Measurements from ENCODE around the gene CRX.

DNA sequence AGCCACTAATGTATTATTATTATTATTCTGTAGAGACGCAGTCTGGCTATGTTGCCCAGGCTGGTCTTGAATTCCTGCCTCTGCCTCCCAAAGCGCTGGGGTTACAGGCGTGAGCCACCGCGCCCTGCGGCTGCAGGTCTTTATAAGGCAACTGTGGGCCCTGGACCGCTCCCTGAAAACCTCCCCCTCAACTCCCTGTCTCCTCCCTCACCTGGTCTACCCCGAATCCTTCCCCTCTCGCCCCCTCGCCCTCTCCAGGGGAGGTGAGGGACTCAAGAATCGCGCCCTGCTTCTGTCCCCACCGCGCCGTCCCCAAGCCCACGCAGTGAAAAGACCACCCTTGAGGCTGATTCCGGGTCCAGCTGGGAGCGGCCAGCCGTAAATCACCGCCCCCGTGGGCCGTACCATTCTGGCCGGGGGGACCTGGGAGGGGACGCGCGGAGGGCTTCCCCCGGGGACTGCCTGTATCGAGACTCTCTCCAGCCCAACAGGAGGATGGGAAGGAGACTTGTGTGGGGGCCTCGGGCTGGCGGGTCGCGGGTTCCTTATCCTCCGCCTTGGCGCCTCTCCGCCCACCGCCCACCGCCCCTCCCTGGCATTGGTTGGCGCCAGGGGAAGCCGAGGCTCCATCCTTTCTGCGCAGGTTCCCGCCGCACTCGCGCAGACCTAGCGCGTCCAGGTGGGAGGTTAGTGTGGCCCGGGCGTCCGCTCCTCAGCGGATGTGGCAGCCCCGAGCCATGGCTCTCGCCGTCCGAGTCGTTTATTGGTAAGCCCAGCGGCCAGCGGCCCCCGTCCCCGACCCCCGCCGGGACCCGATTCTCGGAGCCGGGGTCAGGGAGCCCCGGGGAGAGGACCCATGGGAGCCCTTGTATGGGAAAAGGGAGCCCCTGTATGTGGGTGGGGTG is 43.4 kb upstream of the CRX start, which contains the start of gene SELENOW:
- TF ChIP-seq, protein P1, sequence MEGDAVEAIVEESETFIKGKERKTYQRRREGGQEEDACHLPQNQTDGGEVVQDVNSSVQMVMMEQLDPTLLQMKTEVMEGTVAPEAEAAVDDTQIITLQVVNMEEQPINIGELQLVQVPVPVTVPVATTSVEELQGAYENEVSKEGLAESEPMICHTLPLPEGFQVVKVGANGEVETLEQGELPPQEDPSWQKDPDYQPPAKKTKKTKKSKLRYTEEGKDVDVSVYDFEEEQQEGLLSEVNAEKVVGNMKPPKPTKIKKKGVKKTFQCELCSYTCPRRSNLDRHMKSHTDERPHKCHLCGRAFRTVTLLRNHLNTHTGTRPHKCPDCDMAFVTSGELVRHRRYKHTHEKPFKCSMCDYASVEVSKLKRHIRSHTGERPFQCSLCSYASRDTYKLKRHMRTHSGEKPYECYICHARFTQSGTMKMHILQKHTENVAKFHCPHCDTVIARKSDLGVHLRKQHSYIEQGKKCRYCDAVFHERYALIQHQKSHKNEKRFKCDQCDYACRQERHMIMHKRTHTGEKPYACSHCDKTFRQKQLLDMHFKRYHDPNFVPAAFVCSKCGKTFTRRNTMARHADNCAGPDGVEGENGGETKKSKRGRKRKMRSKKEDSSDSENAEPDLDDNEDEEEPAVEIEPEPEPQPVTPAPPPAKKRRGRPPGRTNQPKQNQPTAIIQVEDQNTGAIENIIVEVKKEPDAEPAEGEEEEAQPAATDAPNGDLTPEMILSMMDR (conservative IDR thresholded peaks at IDR 0.05), result no peak
- no peak for TF ChIP-seq ZFX (IDR thresholded peaks at IDR 0.05)

Measured in C4-2B (cell line).